ENCODE measurements around the gene NAALADL1. TPM values are rescaled to one million over a fixed set of nuclear protein-coding genes. Genes with fewer than 3 reads are reported as not detected.

NAALADL1 gene
- total and polyA plus RNA-seq, 9 of the 15 experiments (the other 6 are each of a cell fraction or from before 2014, with no cell fraction given) = 0.06 to 0.72 (median 0.22) TPM; not detected in 4

- TF ChIP-seq, protein P1, sequence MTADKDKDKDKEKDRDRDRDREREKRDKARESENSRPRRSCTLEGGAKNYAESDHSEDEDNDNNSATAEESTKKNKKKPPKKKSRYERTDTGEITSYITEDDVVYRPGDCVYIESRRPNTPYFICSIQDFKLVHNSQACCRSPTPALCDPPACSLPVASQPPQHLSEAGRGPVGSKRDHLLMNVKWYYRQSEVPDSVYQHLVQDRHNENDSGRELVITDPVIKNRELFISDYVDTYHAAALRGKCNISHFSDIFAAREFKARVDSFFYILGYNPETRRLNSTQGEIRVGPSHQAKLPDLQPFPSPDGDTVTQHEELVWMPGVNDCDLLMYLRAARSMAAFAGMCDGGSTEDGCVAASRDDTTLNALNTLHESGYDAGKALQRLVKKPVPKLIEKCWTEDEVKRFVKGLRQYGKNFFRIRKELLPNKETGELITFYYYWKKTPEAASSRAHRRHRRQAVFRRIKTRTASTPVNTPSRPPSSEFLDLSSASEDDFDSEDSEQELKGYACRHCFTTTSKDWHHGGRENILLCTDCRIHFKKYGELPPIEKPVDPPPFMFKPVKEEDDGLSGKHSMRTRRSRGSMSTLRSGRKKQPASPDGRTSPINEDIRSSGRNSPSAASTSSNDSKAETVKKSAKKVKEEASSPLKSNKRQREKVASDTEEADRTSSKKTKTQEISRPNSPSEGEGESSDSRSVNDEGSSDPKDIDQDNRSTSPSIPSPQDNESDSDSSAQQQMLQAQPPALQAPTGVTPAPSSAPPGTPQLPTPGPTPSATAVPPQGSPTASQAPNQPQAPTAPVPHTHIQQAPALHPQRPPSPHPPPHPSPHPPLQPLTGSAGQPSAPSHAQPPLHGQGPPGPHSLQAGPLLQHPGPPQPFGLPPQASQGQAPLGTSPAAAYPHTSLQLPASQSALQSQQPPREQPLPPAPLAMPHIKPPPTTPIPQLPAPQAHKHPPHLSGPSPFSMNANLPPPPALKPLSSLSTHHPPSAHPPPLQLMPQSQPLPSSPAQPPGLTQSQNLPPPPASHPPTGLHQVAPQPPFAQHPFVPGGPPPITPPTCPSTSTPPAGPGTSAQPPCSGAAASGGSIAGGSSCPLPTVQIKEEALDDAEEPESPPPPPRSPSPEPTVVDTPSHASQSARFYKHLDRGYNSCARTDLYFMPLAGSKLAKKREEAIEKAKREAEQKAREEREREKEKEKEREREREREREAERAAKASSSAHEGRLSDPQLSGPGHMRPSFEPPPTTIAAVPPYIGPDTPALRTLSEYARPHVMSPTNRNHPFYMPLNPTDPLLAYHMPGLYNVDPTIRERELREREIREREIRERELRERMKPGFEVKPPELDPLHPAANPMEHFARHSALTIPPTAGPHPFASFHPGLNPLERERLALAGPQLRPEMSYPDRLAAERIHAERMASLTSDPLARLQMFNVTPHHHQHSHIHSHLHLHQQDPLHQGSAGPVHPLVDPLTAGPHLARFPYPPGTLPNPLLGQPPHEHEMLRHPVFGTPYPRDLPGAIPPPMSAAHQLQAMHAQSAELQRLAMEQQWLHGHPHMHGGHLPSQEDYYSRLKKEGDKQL (CRISPR knock-in tag; IDR thresholded peaks at IDR 0.05; ENCODE audit: borderline replicate concordance) = no peak
- TF ChIP-seq ZNF134 (CRISPR knock-in tag; conservative IDR thresholded peaks at IDR 0.05) = no peak
- no peak for TF ChIP-seq SMAD2 (IDR thresholded peaks at IDR 0.05; ENCODE audit: low read depth, low read length)
- TF ChIP-seq, protein P2, sequence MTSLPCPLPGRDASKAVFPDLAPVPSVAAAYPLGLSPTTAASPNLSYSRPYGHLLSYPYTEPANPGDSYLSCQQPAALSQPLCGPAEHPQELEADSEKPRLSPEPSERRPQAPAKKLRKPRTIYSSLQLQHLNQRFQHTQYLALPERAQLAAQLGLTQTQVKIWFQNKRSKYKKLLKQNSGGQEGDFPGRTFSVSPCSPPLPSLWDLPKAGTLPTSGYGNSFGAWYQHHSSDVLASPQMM (CRISPR knock-in tag; IDR thresholded peaks at IDR 0.05) = no peak
- TF ChIP-seq RBM17 (IDR thresholded peaks at IDR 0.05; ENCODE audit: borderline replicate concordance, low read depth, low read length) = no peak
- no peak for TF ChIP-seq ZNF518B (CRISPR knock-in tag; IDR thresholded peaks at IDR 0.05)
- TF ChIP-seq ELF2 (CRISPR knock-in tag; IDR thresholded peaks at IDR 0.05) = no peak
- TF ChIP-seq ZNF551 (CRISPR knock-in tag; IDR thresholded peaks at IDR 0.05) = no peak
- TF ChIP-seq, protein P3, sequence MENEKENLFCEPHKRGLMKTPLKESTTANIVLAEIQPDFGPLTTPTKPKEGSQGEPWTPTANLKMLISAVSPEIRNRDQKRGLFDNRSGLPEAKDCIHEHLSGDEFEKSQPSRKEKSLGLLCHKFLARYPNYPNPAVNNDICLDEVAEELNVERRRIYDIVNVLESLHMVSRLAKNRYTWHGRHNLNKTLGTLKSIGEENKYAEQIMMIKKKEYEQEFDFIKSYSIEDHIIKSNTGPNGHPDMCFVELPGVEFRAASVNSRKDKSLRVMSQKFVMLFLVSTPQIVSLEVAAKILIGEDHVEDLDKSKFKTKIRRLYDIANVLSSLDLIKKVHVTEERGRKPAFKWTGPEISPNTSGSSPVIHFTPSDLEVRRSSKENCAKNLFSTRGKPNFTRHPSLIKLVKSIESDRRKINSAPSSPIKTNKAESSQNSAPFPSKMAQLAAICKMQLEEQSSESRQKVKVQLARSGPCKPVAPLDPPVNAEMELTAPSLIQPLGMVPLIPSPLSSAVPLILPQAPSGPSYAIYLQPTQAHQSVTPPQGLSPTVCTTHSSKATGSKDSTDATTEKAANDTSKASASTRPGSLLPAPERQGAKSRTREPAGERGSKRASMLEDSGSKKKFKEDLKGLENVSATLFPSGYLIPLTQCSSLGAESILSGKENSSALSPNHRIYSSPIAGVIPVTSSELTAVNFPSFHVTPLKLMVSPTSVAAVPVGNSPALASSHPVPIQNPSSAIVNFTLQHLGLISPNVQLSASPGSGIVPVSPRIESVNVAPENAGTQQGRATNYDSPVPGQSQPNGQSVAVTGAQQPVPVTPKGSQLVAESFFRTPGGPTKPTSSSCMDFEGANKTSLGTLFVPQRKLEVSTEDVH (IDR thresholded peaks at IDR 0.05; ENCODE audit: low read depth, partially characterized antibody) = no peak
- TF ChIP-seq MTA1 (IDR thresholded peaks at IDR 0.05; ENCODE audit: borderline replicate concordance) = no peak
- no peak for TF ChIP-seq NCOA1 (IDR thresholded peaks at IDR 0.05; ENCODE audit: low read depth)
- TF ChIP-seq HMBOX1 (IDR thresholded peaks at IDR 0.05) = no peak
- TF ChIP-seq ERF (CRISPR knock-in tag; IDR thresholded peaks at IDR 0.05) = no peak
- no peak for TF ChIP-seq RBM39 (optimal IDR thresholded peaks at IDR 0.05; ENCODE audit: low read depth, low read length)
- no peak; the same call in 1 of the 2 replicates for TF ChIP-seq ATF7 (IDR thresholded peaks at IDR 0.05)
These were observed 17.3 kb downstream of the NAALADL1 start, which contains the start of gene SAC3D1 (continued) for GRCh38 chr11:65040847-65041622.

Measured in K562 (cell line).